ENCODE data around the gene PRKCI.
"Not testable (repeated sequence)": the region's sequence is repeated elsewhere in the genome, so short reads cannot be mapped to it uniquely, and the experiment has no call there.

PRKCI gene

GRCh38 chr3:170222647-170223541 is 670 bp downstream of the PRKCI start:
- in situ Hi-C loops (cut with MboI; ENCODE audit: low sequenced_read_pairs): no loop called here

DNA sequence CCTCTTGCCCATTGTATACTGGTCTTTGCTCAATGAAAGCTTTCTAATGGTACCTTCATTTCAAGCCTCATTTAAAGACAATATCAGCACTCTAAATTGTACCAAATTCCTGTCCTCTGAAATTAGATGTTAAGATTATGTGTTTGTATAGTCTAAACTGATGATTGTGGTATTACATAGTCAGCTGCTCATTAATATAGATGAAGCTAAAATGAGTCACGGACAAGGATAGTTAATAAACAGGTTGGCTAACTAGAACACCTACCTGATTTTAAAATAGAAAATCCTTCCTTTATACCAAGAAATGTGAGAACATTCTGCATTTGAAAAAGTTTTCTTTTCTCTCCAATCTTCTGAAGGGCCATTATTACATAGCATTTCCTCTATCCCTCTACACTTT is 2.9 kb downstream of the PRKCI start:
- in situ Hi-C loops (cut with MboI; ENCODE audit: low sequenced_read_pairs): no loop called here

DNA sequence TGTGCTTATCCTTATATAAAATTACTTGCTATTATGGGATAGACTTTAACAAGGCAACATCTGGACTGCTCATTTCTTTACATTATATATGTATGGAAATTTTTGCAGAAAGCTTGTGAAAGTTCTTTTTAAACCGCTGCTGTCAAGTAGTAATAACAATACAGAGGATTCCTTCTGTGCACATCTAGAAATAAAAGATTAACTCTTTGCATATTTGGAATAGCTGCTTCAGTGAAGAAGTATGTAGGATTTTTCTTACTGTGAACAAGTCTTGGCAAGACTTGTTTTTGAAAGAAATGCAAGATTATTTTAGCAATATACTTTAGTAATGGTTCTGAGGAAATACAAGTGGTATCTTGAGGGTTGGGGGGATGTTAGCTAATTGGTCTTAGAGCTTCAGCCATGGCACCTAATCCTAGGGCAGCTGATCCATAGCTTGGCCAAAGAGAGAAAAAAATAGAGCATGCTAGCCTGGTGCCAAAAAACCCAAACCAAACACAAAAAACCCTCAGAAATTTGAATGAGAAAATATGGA is 4.3 kb downstream of the PRKCI start:
- in situ Hi-C loops (cut with MboI; ENCODE audit: low sequenced_read_pairs): no loop called here

- in situ Hi-C loops (cut with MboI; ENCODE audit: low sequenced_read_pairs): no loop called here
Observed at GRCh38 chr3:170228093-170228766, 6.0 kb downstream of the PRKCI start.

DNA sequence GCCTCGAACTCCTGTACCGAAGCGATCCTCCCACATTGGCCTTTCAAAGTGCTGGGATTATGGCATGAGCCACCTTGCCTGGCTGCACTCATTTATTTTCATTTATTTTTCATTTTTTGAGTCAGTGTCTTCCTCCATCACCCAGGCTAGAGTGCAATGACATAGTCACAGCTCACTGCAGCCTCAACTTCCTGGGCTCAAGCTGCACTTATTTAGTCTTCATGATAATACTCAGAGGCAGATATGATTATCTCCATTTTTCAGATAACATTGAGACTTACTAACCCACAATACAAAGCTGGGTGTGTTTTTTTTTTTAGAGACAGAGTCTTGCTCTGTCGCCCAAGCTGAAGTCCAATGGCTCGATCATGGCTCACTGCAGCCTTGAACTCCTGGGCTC is 10.0 kb downstream of the PRKCI start:
- in situ Hi-C loops (cut with MboI; ENCODE audit: low sequenced_read_pairs): no loop called here

- in situ Hi-C loops (cut with MboI; ENCODE audit: low sequenced_read_pairs): no loop called here
Observed at GRCh38 chr3:170233530-170233929, 11.3 kb downstream of the PRKCI start.

- in situ Hi-C loops (cut with MboI; ENCODE audit: low sequenced_read_pairs): no loop called here
Observed at GRCh38 chr3:170240142-170240541, 17.9 kb downstream of the PRKCI start.

DNA sequence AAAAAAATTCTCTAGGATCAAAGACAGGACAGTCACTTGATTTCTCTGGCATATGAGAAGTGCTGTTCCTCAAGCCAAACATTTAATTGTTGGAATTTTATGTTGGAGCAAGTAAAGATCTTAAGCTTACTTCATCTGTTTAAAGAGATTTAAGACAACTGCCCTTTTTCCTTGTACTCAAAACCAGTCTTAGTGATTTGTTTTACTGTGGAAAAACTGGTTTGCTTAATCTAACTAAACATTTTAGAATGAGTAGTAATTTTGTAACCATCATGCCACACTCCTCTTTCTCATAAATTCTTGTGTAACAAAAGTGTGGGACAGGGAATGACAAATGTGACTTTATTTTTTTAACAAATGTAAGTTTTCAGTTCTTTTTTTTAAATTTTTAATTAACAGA is 18.4 kb downstream of the PRKCI start:
- in situ Hi-C loops (cut with MboI; ENCODE audit: low sequenced_read_pairs): no loop called here

DNA sequence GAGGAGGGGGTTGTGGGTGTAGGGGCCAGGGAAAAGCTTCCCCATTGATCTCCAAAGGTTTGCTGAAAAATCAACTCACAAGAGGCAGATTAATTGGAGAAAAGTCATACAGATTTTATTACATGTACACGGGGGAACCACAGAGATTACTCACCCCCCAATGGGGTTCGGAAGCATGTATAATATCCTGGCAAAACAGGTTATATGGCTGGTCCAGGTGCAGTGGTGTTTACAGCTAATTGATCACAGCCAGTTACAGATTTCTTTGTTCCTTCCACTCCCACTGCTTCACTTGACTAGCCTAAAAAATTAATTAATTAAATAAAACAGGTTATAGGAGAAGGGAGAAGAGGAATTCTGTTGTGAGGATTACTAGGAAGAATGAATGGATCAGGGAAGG is 22.4 kb downstream of the PRKCI start:
- in situ Hi-C loops (cut with MboI; ENCODE audit: low sequenced_read_pairs): no loop called here

DNA sequence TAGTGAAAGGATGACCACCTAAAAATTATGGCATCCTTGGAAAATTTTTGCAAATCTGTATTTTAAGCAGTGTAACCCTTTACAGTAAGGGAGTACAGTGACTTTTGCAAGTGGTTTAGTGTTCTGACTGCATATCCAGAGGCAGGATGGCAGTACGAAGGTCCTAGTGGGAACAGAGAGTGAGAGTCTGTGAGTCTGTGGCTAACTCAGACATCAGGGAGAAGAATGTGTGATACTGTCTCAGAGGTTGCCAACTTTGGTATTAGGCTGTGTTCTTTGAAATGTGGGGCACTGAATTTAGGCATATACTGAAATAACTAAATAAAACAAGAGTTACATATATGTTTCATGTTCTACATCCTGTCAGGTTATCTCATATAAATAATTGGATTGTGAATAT is 25.7 kb downstream of the PRKCI start:
- in situ Hi-C loops (cut with MboI; ENCODE audit: low sequenced_read_pairs): no loop called here

DNA sequence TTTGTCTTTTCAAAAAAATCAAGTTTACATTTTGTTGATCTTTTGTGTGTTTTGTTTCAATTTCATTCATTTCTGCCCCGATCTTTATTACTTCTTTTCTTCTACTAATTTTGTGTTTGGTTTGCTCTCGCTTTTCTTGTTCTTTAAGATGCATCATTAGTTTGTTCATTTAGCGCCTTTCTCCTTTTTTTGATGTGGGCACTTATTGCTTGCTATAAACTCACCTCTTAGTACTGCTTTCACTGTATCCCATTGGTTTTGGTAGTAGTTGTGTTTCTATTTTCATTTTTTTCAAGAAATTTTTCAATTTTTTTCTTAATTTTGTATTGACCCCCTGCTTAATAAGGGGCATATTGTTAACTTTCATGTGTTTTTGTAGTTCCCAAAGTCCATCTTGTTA is 34.4 kb downstream of the PRKCI start:
- in situ Hi-C loops (cut with MboI; ENCODE audit: low sequenced_read_pairs): no loop called here

- in situ Hi-C loops (cut with MboI; ENCODE audit: low sequenced_read_pairs): no loop called here
Observed at GRCh38 chr3:170257145-170257544, 34.9 kb downstream of the PRKCI start.

- in situ Hi-C loops (cut with MboI; ENCODE audit: low sequenced_read_pairs): no loop called here
Observed at GRCh38 chr3:170258105-170258487, 35.9 kb downstream of the PRKCI start.

DNA sequence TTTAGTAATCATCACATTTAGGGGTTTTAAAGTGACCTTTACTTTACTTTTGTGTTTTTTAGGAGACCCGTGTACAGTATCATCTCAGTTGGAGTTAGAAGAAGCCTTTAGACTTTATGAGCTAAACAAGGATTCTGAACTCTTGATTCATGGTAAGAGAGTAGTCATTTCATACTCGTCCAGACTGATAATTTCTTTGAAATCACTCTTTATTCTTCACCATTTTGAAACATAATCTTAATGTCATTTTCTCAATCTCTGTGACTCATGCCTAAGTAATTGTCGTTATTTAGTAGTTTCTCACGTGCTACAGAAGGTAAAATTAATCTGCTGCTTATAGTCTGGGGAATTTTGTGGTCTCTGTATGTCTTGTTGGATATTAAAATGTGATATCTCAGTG is 37.7 kb downstream of the PRKCI start:
- in situ Hi-C loops (cut with MboI; ENCODE audit: low sequenced_read_pairs): no loop called here

DNA sequence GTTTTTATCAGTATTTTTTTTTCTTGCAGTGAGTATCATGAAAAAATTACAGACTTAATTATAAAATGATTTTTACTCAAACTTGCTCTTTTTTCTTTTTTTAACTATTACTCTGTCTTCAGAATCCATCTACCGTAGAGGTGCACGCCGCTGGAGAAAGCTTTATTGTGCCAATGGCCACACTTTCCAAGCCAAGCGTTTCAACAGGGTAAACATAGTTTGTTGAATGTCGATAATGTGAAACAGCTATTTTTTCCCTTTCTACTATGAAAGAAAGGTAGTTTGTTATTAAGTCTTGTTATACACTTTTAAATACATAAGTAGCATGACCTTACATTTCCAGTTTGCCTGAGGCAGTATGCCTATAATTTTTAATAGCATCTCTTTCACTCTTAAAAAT is 45.6 kb downstream of the PRKCI start:
- in situ Hi-C loops (cut with MboI; ENCODE audit: low sequenced_read_pairs): no loop called here

DNA sequence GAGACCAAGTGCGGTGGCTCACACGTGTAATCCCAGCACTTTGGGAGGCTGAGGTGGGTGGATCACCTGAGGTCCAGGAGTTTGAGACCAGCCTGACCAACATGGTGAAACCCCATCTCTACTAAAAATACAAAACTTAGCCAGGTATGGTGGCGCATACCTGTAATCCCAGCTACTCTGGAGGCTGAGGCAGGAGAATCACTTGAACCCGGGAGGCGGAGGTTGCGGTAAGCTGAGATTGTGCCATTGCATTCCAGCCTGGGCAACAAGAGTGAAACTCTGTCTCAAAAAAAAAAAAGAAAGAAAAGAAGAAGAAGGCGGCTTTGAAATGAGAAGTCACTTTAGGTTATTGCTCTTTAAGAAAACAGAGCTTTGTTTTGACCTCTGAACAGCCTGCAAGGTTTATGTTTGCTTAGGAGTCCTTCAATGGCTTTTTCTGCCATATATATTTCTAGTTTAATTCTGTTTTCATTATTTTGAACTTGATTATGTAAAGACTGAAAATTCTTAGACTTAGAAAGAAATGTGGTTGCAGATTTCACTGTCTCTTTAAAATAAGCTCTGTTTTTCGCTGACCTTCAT is 47.5 kb downstream of the PRKCI start:
- in situ Hi-C loops (cut with MboI; ENCODE audit: low sequenced_read_pairs): not testable (repeated sequence)

GRCh38 chr3:170270282-170270881 is 48.2 kb downstream of the PRKCI start:
- in situ Hi-C loops (cut with MboI; ENCODE audit: low sequenced_read_pairs): no loop called here

DNA sequence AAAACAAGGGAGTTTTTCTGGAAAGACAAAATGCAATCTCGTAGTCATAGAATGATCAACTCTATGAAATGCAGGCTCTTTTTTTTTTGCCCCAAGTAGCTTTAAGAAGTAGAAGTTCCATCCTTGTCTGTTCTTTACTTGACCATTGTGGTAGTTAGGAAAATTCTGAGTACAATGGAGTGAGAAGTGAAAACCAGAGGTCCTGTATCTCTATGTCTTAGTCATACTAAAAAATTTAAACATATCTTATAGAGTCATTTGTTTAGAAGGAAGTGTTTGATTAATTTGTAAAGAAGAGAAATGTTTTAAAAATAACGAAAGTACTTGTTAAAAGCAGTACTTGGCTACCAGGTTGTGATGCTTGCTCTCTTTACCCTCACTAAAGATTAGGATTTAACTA is 52.4 kb downstream of the PRKCI start:
- in situ Hi-C loops (cut with MboI; ENCODE audit: low sequenced_read_pairs): no loop called here

DNA sequence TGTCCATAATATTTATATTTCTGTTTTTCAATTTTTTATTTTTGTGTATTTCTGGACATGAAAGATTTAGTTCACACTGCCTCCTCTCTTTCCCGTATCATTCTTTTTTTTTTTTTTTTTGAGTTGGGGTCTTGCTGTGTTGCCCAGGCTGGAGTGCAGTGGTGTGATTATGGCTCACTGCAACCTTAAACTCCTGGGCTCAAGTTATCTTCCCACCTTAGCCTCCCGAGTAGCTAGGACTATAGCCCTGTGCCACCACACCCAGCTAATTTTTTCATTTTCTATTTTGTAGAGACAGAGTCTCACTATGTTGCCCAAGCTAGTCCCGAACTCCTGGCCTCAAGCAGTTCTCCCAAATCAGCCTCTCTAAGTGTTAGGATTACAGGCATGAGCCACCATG is 53.6 kb downstream of the PRKCI start:
- in situ Hi-C loops (cut with MboI; ENCODE audit: low sequenced_read_pairs): no loop called here

DNA sequence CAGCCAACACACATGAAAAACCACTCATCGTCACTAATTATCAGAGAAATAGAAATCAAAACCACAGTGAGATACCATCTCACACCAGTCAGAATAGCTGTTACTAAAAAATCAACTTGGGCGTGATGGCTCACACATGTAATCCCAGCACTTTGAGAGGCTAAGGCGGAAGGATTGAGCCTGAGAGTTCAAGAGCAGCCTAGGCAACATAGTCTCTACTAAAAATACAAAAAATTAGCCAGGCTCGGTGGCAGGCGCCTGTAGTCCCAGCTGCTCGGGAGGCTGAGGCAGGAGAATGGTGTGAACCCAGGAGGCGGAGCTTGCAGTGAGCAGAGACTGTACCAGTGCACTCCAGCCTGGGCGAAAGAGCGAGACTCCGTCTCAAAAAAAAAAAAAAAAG is 55.1 kb downstream of the PRKCI start:
- in situ Hi-C loops (cut with MboI; ENCODE audit: low sequenced_read_pairs): not testable (repeated sequence)

GRCh38 chr3:170277833-170278580 is 55.8 kb downstream of the PRKCI start:
- in situ Hi-C loops (cut with MboI; ENCODE audit: low sequenced_read_pairs): no loop called here

All from HL-60/S4 treated with retinoic acid at 250 ng/mL for 4 days and 3 days (cell line).